ENCODE measurements around the gene ABCC4. TPM values are rescaled to one million over a fixed set of nuclear protein-coding genes. Genes with fewer than 3 reads are reported as not detected.

ABCC4 gene
- total and polyA plus RNA-seq, 8 donors, result 0.80 to 8.7 (median 4.1) TPM

DNA sequence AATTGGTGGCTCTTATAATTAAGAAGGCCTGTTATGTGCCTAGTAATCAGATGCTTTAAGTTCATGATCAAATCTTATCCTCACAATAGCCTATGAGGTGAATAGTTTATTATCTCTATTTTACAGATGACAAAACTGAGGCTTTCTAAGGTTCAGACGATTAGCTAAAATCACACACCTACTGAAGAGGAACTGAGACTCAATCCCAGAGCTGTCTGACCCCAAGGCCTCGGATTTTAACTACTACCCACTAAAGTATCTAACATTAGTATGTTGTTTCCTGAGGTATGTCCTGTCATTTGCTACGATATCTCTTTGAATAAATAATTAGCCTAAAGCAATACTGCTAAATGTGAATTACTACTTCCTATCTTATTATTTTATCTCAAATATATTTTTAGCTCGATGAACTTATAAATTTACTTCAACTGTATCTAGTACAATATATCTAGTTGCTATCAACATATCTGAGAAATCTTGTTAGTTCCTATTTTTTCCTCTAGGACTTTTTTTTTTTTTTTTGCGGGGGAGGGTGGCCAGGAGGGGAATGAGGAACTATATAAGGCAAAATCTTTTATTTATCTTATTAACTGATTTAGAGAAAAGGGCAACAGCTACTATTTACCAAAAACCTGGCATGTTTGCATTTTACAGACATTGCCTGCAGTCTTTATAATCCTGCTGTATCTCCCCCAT is 118.5 kb downstream of the ABCC4 start:
- no peak for FAIRE-seq
- no peak overlapping the region for H3K4me3 ChIP-seq
- DNase-seq, result no peak
- peaks cover 0 to 10% (median 8%) of the 10 kb centered on the region in 3 donors for H3K4me1 ChIP-seq
- no peak overlapping the region for H3K27ac ChIP-seq
- ATAC-seq, result no peak
- H3K36me3 ChIP-seq, result no peaks in the 10 kb centered on the region
- no peaks in the 10 kb centered on the region for H3K27me3 ChIP-seq
- WGBS, 2 donors, result 75 to 81% methylated on average over 5 of the region's 5 CpGs
- no peak for TF ChIP-seq CTCF (IDR thresholded peaks at IDR 0.05)
- intact Hi-C loops (cut with DNase I), result loop anchor here in 1 of 3 donors (10.0 kb wide), 1 partner anchor 222 kb away; no protein-coding TSS in a partner anchor
- no peaks in the 10 kb centered on the region for H3K9me3 ChIP-seq

- intact Hi-C loops (cut with DNase I), result loop anchor here in 1 of 3 donors (10.0 kb wide), 1 partner anchor 223 kb away; no protein-coding TSS in a partner anchor
- Histone ChIP-seq H3K4me3 (no peak overlapping the region), H3K9me3 (no peaks in the 10 kb centered on the region), H3K27me3 (no peaks in the 10 kb centered on the region), H3K36me3 (no peaks in the 10 kb centered on the region), H3K27ac (no peak overlapping the region), H3K4me1 (peaks cover 0 to 10% (median 8%) of the 10 kb centered on the region in 3 donors)
- DNase-seq (no peak), ATAC-seq (no peak), FAIRE-seq (no peak)
- no peak for TF ChIP-seq CTCF (IDR thresholded peaks at IDR 0.05)
- 70 to 94% methylated on average over 2 of the region's 2 CpGs for WGBS, 2 donors
These were observed 119.7 kb downstream of the ABCC4 start for GRCh38 chr13:95181586-95181985.

- no peaks in the 10 kb centered on the region for H3K9me3 ChIP-seq
- no peak for DNase-seq
- peak; percentile 90 to 98 (median 94) for ATAC-seq
- TF ChIP-seq CTCF (IDR thresholded peaks at IDR 0.05), result no peak
- WGBS, 2 donors, result 30 to 36% methylated on average over 5 of the region's 5 CpGs
- H3K4me1 ChIP-seq, result peaks cover 0 to 10% (median 8%) of the 10 kb centered on the region in 3 donors
- FAIRE-seq, result no peak
- H3K4me3 ChIP-seq, result no peak overlapping the region
- intact Hi-C loops (cut with DNase I), result loop anchor here in 1 of 3 donors (10.0 kb wide), 1 partner anchor 224 kb away; no protein-coding TSS in a partner anchor
- H3K27me3 ChIP-seq, result no peaks in the 10 kb centered on the region
- no peak overlapping the region for H3K27ac ChIP-seq
- H3K36me3 ChIP-seq, result no peaks in the 10 kb centered on the region
These were observed 120.6 kb downstream of the ABCC4 start for GRCh38 chr13:95180513-95181245.

GRCh38 chr13:95176611-95177259 is 124.5 kb downstream of the ABCC4 start:
- Histone ChIP-seq H3K27me3 (no peaks in the 10 kb centered on the region), H3K9me3 (no peaks in the 10 kb centered on the region), H3K4me1 (peaks cover 0 to 10% (median 8%) of the 10 kb centered on the region in 3 donors), H3K27ac (no peak overlapping the region), H3K36me3 (no peaks in the 10 kb centered on the region), H3K4me3 (no peak overlapping the region)
- FAIRE-seq (no peak), DNase-seq (no peak), ATAC-seq (peak in 1 of 4 donors; percentile 8)
- no peak for TF ChIP-seq CTCF (IDR thresholded peaks at IDR 0.05)
- 90 to 97% methylated on average over 5 of the region's 5 CpGs for WGBS, 2 donors
- intact Hi-C loops (cut with DNase I), result no loop called here
